ENCODE measurements around the gene CNPY3.

- TF ChIP-seq CTCF (IDR thresholded peaks at IDR 0.05; ENCODE audit: poor library complexity): no peak
- TF ChIP-seq EZH2 (IDR thresholded peaks at IDR 0.05; ENCODE audit: borderline replicate concordance): no peak
- no peak for TF ChIP-seq EZH2phosphoT487 (IDR thresholded peaks at IDR 0.05; ENCODE audit: low read depth, severe bottlenecking, unreplicated experiment)
Measured at GRCh38 chr6:42928986-42929820, at the start of gene CNPY3.

All from hepatocyte (in vitro differentiated cells).